Measurements from ENCODE around the gene PGLYRP1. TPM values are rescaled to one million over a fixed set of nuclear protein-coding genes. Genes with fewer than 3 reads are reported as not detected.
A peak's percentile ranks its signal among the peaks of the same experiment; 100 is the strongest.

The PGLYRP1 gene
- total and polyA plus RNA-seq, 2 of the 13 experiments (the other 11 are each of a cell fraction or from before 2014, with no cell fraction given) = not detected

- TF ChIP-seq CTCF (CRISPR knock-in tag; IDR thresholded peaks at IDR 0.05) = no peak
- 0 out of 2 replicates have a peak, but pooled peaks have one; percentile 7 for TF ChIP-seq BCL6 (CRISPR knock-in tag; IDR thresholded peaks at IDR 0.05)
- peak; percentile 68; the same call in 1 of the 2 replicates for TF ChIP-seq SRY (CRISPR knock-in tag; IDR thresholded peaks at IDR 0.05)
- TF ChIP-seq GPN1 (CRISPR knock-in tag; IDR thresholded peaks at IDR 0.05; ENCODE audit: borderline replicate concordance) = no peak
- peak; percentile 36; the same call in 1 of the 2 replicates for TF ChIP-seq ZBTB38 (CRISPR knock-in tag; IDR thresholded peaks at IDR 0.05)
- TF ChIP-seq KLF12 (CRISPR knock-in tag; IDR thresholded peaks at IDR 0.05; ENCODE audit: borderline replicate concordance) = no peak; the same call in 1 of the 2 replicates
- TF ChIP-seq HNF1A (IDR thresholded peaks at IDR 0.05; ENCODE audit: low read depth) = no peak
- peak; percentile 33; the same call in 1 of the 2 replicates for TF ChIP-seq HNF1A (CRISPR knock-in tag; IDR thresholded peaks at IDR 0.05; ENCODE audit: borderline replicate concordance)
- TF ChIP-seq CBX2 (IDR thresholded peaks at IDR 0.05; ENCODE audit: low read depth, low read length) = no peak
- no peak for TF ChIP-seq CBX2 (CRISPR knock-in tag; IDR thresholded peaks at IDR 0.05; ENCODE audit: low read depth)
- TF ChIP-seq YY1 (IDR thresholded peaks at IDR 0.05; ENCODE audit: insufficient read depth, insufficient replicate concordance, low read depth, low read length) = peak; percentile 7
- TF ChIP-seq ZNF550 (CRISPR knock-in tag; IDR thresholded peaks at IDR 0.05; ENCODE audit: borderline replicate concordance) = no peak
- TF ChIP-seq ZNF232 (CRISPR knock-in tag; IDR thresholded peaks at IDR 0.05; ENCODE audit: borderline replicate concordance) = peak; percentile 50; the same call in 1 of the 2 replicates
- TF ChIP-seq CENPT (CRISPR knock-in tag; IDR thresholded peaks at IDR 0.05; ENCODE audit: low read depth) = no peak
- no peak for TF ChIP-seq ZNF747 (CRISPR knock-in tag; IDR thresholded peaks at IDR 0.05; ENCODE audit: borderline replicate concordance)
- peak; percentile 65; the same call in 1 of the 2 replicates for TF ChIP-seq ARNTL (CRISPR knock-in tag; IDR thresholded peaks at IDR 0.05)
- no peak for TF ChIP-seq ZNF609 (CRISPR knock-in tag; IDR thresholded peaks at IDR 0.05; ENCODE audit: borderline replicate concordance)
- TF ChIP-seq ZNF343 (CRISPR knock-in tag; IDR thresholded peaks at IDR 0.05) = 0 out of 2 replicates have a peak, but pooled peaks have one; percentile 49
- 0 out of 2 replicates have a peak, but pooled peaks have one; percentile 63 for TF ChIP-seq HOXA5 (CRISPR knock-in tag; IDR thresholded peaks at IDR 0.05)
Observed at GRCh38 chr19:45994998-45995714, 27.7 kb downstream of the PGLYRP1 start, which contains the start of gene CCDC61 (continued).

Data from HepG2 (cell line).